Measurements from ENCODE around the gene TM4SF5. TPM values are rescaled to one million over a fixed set of nuclear protein-coding genes. Genes with fewer than 3 reads are reported as not detected.

The TM4SF5 gene
- total RNA-seq, 2 donors from 2014 or later, result not detected

GRCh38 chr17:4766201-4766600 lies 5.5 kb upstream of the TM4SF5 start:
- Mint-ChIP-seq H3K27me3 (peaks cover 7 to 10% of the 10 kb centered on the region in 2 donors), H3K36me3 (no peaks in the 10 kb centered on the region), H3K4me3 (no peak overlapping the region), H3K9me3 (no peaks in the 10 kb centered on the region), H3K27ac (no peak overlapping the region), H3K4me1 (ENCODE audit: low read depth in 2 of 2) (peaks cover 3 to 4% of the 10 kb centered on the region in 2 donors)
- peak in 1 of 2 donors; percentile 71 for ATAC-seq
- no peak for DNase-seq (ENCODE audit: low spot score)

GRCh38 chr17:4766723-4767122 lies 5.0 kb upstream of the TM4SF5 start:
- Mint-ChIP-seq H3K9me3 (no peaks in the 10 kb centered on the region), H3K27ac (no peak overlapping the region), H3K4me3 (no peak overlapping the region), H3K36me3 (no peaks in the 10 kb centered on the region), H3K4me1 (ENCODE audit: low read depth in 2 of 2) (peaks cover 7% of the 10 kb centered on the region in 2 donors), H3K27me3 (peaks cover 7 to 10% of the 10 kb centered on the region in 2 donors)
- DNase-seq (ENCODE audit: low spot score) (no peak), ATAC-seq (no peak)

- DNase-seq (ENCODE audit: low spot score), result no peak
- Mint-ChIP-seq H3K9me3 (no peaks in the 10 kb centered on the region), H3K36me3 (no peaks in the 10 kb centered on the region), H3K4me1 (ENCODE audit: low read depth in 2 of 2) (peaks cover 9 to 10% of the 10 kb centered on the region in 2 donors), H3K27me3 (peaks cover 8 to 9% of the 10 kb centered on the region in 2 donors), H3K4me3 (no peak overlapping the region), H3K27ac (no peak overlapping the region)
- no peak for ATAC-seq
These were observed 3.4 kb upstream of the TM4SF5 start for GRCh38 chr17:4768298-4768697.

- Mint-ChIP-seq H3K9me3 (no peaks in the 10 kb centered on the region), H3K27me3 (peaks cover 10 to 11% of the 10 kb centered on the region in 2 donors), H3K27ac (no peak overlapping the region), H3K36me3 (no peaks in the 10 kb centered on the region), H3K4me3 (no peak overlapping the region), H3K4me1 (ENCODE audit: low read depth in 2 of 2) (peaks cover 6% of the 10 kb centered on the region in 2 donors)
- ATAC-seq (no peak), DNase-seq (ENCODE audit: low spot score) (no peak)
These were observed 2.1 kb upstream of the TM4SF5 start for GRCh38 chr17:4769628-4770027.

- Mint-ChIP-seq H3K27ac (no peak overlapping the region), H3K4me3 (no peak overlapping the region), H3K9me3 (no peaks in the 10 kb centered on the region), H3K36me3 (no peaks in the 10 kb centered on the region), H3K27me3 (peaks cover 9 to 10% of the 10 kb centered on the region in 2 donors), H3K4me1 (ENCODE audit: low read depth in 2 of 2) (peaks cover 6% of the 10 kb centered on the region in 2 donors)
- no peak for ATAC-seq
- no peak for DNase-seq (ENCODE audit: low spot score)
These were observed 538 bp downstream of the TM4SF5 start for GRCh38 chr17:4772235-4772613.

- Mint-ChIP-seq H3K4me3 (no peak overlapping the region), H3K27me3 (peaks cover 23 to 40% of the 10 kb centered on the region in 2 donors), H3K36me3 (no peaks in the 10 kb centered on the region), H3K4me1 (ENCODE audit: low read depth in 2 of 2) (peaks cover 0 to 3% of the 10 kb centered on the region in 2 donors), H3K27ac (peak overlapping the region in 1 of 2 donors; percentile 40), H3K9me3 (no peaks in the 10 kb centered on the region)
- DNase-seq (ENCODE audit: low spot score), result no peak
- no peak for ATAC-seq
These were observed 6.5 kb downstream of the TM4SF5 start for GRCh38 chr17:4777969-4778760.

GRCh38 chr17:4780325-4780955 lies 8.8 kb downstream of the TM4SF5 start:
- ATAC-seq (no peak), DNase-seq (ENCODE audit: low spot score) (no peak)
- H3K27me3 Mint-ChIP-seq, result peaks cover 24 to 40% of the 10 kb centered on the region in 2 donors
- H3K36me3 Mint-ChIP-seq, result no peaks in the 10 kb centered on the region
- H3K27ac Mint-ChIP-seq, result no peak overlapping the region
- no peaks in the 10 kb centered on the region for H3K9me3 Mint-ChIP-seq
- H3K4me3 Mint-ChIP-seq, result no peak overlapping the region
- peaks cover 0 to 7% of the 10 kb centered on the region in 2 donors for H3K4me1 Mint-ChIP-seq (ENCODE audit: low read depth in 2 of 2)

- Mint-ChIP-seq H3K4me3 (no peak overlapping the region), H3K4me1 (ENCODE audit: low read depth in 2 of 2) (peaks cover 14 to 22% of the 10 kb centered on the region in 2 donors), H3K9me3 (no peaks in the 10 kb centered on the region), H3K36me3 (no peaks in the 10 kb centered on the region), H3K27ac (peak overlapping the region in 1 of 2 donors; percentile 7), H3K27me3 (peaks cover 32 to 40% of the 10 kb centered on the region in 2 donors)
- ATAC-seq (peak; percentile 26 to 40), DNase-seq (ENCODE audit: low spot score) (no peak)
These were observed 11.0 kb downstream of the TM4SF5 start for GRCh38 chr17:4782652-4783051.

GRCh38 chr17:4785311-4786105 lies 13.8 kb downstream of the TM4SF5 start:
- Mint-ChIP-seq H3K27ac (no peak overlapping the region), H3K9me3 (no peaks in the 10 kb centered on the region), H3K27me3 (peaks cover 21% of the 10 kb centered on the region in 2 donors), H3K36me3 (no peaks in the 10 kb centered on the region), H3K4me3 (peak overlapping the region; percentile 31), H3K4me1 (ENCODE audit: low read depth in 2 of 2) (peaks cover 22 to 33% of the 10 kb centered on the region in 2 donors)
- DNase-seq (ENCODE audit: low spot score), result no peak
- no peak for ATAC-seq

GRCh38 chr17:4786106-4786511 lies 14.4 kb downstream of the TM4SF5 start, which contains the start of gene VMO1:
VMO1 (minus strand) TSS chr17:4786364; CDS start chr17:4786352, 12 bp downstream.
- no peak within 1 kb of the TSS for H3K27ac Mint-ChIP-seq
- DNase-seq (ENCODE audit: low spot score) (no peak), ATAC-seq (no peak)
- H3K27me3 Mint-ChIP-seq, result peaks cover 16 to 21% of the 10 kb centered on the region in 2 donors
- H3K4me1 Mint-ChIP-seq (ENCODE audit: low read depth in 2 of 2), result peaks cover 28 to 38% of the 10 kb centered on the region in 2 donors
- no peaks in the 10 kb centered on the region for H3K9me3 Mint-ChIP-seq
- H3K36me3 Mint-ChIP-seq, result no peaks in the 10 kb centered on the region
- peak within 1 kb of the TSS; percentile 31 for H3K4me3 Mint-ChIP-seq

GRCh38 chr17:4786516-4786915 lies 14.8 kb downstream of the TM4SF5 start:
- DNase-seq (ENCODE audit: low spot score), result no peak
- peaks cover 32 to 40% of the 10 kb centered on the region in 2 donors for H3K4me1 Mint-ChIP-seq (ENCODE audit: low read depth in 2 of 2)
- peaks cover 16 to 21% of the 10 kb centered on the region in 2 donors for H3K27me3 Mint-ChIP-seq
- no peaks in the 10 kb centered on the region for H3K36me3 Mint-ChIP-seq
- H3K9me3 Mint-ChIP-seq, result no peaks in the 10 kb centered on the region
- H3K27ac Mint-ChIP-seq, result no peak overlapping the region
- peak overlapping the region; percentile 31 for H3K4me3 Mint-ChIP-seq
- no peak for ATAC-seq

- peaks cover 8 to 15% of the 10 kb centered on the region in 2 donors for H3K27me3 Mint-ChIP-seq
- H3K4me3 Mint-ChIP-seq, result peak overlapping the region; percentile 84
- DNase-seq (ENCODE audit: low spot score), result no peak
- peak overlapping the region; percentile 17 to 66 for H3K27ac Mint-ChIP-seq
- H3K36me3 Mint-ChIP-seq, result no peaks in the 10 kb centered on the region
- peaks cover 34 to 38% of the 10 kb centered on the region in 2 donors for H3K4me1 Mint-ChIP-seq (ENCODE audit: low read depth in 2 of 2)
- ATAC-seq, result no peak
- no peaks in the 10 kb centered on the region for H3K9me3 Mint-ChIP-seq
These were observed 16.6 kb downstream of the TM4SF5 start for GRCh38 chr17:4788159-4788806.
